ENCODE data around the gene PTPRD. TPM values are rescaled to one million over a fixed set of nuclear protein-coding genes. Genes with fewer than 3 reads are reported as not detected.

PTPRD gene
- total and polyA plus RNA-seq, 2 experiments from 2014 or later: 11.5 to 58.0 TPM

DNA sequence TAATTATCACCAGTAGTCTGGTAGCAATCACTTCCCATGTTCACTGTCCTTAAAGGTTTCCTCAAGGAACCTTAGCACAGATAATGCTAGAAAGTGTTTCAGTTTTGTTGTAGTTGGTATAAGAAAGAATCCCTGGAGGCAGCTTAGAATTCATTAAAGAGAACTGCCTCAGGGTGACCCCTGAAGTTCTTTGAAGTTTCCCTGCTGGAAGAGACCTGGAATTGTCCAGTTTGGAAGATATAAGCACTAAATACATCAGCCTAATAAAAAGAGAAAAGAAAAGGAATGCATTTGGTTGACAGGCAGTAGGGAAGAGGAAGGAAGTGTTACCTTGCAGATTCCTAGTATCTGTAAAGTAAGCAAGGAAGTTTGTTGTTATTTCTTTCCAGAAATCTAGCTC lies 1813.6 kb downstream of the PTPRD start:
- H3K27ac ChIP-seq (ENCODE audit: low read depth): 0 out of 2 replicates have a peak overlapping the region, but pooled peaks have one; percentile 23

More for the DNA sequence above, 1813.6 kb downstream of the PTPRD start:
- H3K4me3 Mint-ChIP-seq: no peak overlapping the region
- no peaks in the 10 kb centered on the region for H3K36me3 Mint-ChIP-seq (ENCODE audit: low read depth)
- Histone ChIP-seq H3K27me3 (ENCODE audit: insufficient read depth) (no peaks in the 10 kb centered on the region), H3K9me2 (ENCODE audit: insufficient read depth) (no peaks in the 10 kb centered on the region), H3F3A (replicated peaks; ENCODE audit: low read depth) (no peaks in the 10 kb centered on the region), H3K4me3 (no peak overlapping the region), H3K4me2 (no peak overlapping the region), H3K4me1 (ENCODE audit: insufficient read depth) (peaks cover 11% of the 10 kb centered on the region), H4K20me1 (replicated peaks; ENCODE audit: insufficient read depth) (no peaks in the 10 kb centered on the region), H3K36me3 (ENCODE audit: insufficient read depth) (no peaks in the 10 kb centered on the region; the same call in 1 of the 2 replicates), H3K79me2 (replicated peaks; ENCODE audit: insufficient read depth) (no peaks in the 10 kb centered on the region), H2AFZ (no peak overlapping the region)
- H3K27ac Mint-ChIP-seq: no peak overlapping the region; the same call in 1 of the 2 replicates
- H3K4me1 Mint-ChIP-seq: peaks cover 21% of the 10 kb centered on the region
- DNase-seq (ENCODE audit: low spot score): peak; percentile 30
- H3K27me3 Mint-ChIP-seq (ENCODE audit: insufficient read depth, low read depth, poor library complexity): no peaks in the 10 kb centered on the region
- no peak for TF ChIP-seq EZH2phosphoT487 (IDR thresholded peaks at IDR 0.05; ENCODE audit: unreplicated experiment)
- no peak for TF ChIP-seq ZNF114 (CRISPR knock-in tag; IDR thresholded peaks at IDR 0.05)
- TF ChIP-seq, protein P1, sequence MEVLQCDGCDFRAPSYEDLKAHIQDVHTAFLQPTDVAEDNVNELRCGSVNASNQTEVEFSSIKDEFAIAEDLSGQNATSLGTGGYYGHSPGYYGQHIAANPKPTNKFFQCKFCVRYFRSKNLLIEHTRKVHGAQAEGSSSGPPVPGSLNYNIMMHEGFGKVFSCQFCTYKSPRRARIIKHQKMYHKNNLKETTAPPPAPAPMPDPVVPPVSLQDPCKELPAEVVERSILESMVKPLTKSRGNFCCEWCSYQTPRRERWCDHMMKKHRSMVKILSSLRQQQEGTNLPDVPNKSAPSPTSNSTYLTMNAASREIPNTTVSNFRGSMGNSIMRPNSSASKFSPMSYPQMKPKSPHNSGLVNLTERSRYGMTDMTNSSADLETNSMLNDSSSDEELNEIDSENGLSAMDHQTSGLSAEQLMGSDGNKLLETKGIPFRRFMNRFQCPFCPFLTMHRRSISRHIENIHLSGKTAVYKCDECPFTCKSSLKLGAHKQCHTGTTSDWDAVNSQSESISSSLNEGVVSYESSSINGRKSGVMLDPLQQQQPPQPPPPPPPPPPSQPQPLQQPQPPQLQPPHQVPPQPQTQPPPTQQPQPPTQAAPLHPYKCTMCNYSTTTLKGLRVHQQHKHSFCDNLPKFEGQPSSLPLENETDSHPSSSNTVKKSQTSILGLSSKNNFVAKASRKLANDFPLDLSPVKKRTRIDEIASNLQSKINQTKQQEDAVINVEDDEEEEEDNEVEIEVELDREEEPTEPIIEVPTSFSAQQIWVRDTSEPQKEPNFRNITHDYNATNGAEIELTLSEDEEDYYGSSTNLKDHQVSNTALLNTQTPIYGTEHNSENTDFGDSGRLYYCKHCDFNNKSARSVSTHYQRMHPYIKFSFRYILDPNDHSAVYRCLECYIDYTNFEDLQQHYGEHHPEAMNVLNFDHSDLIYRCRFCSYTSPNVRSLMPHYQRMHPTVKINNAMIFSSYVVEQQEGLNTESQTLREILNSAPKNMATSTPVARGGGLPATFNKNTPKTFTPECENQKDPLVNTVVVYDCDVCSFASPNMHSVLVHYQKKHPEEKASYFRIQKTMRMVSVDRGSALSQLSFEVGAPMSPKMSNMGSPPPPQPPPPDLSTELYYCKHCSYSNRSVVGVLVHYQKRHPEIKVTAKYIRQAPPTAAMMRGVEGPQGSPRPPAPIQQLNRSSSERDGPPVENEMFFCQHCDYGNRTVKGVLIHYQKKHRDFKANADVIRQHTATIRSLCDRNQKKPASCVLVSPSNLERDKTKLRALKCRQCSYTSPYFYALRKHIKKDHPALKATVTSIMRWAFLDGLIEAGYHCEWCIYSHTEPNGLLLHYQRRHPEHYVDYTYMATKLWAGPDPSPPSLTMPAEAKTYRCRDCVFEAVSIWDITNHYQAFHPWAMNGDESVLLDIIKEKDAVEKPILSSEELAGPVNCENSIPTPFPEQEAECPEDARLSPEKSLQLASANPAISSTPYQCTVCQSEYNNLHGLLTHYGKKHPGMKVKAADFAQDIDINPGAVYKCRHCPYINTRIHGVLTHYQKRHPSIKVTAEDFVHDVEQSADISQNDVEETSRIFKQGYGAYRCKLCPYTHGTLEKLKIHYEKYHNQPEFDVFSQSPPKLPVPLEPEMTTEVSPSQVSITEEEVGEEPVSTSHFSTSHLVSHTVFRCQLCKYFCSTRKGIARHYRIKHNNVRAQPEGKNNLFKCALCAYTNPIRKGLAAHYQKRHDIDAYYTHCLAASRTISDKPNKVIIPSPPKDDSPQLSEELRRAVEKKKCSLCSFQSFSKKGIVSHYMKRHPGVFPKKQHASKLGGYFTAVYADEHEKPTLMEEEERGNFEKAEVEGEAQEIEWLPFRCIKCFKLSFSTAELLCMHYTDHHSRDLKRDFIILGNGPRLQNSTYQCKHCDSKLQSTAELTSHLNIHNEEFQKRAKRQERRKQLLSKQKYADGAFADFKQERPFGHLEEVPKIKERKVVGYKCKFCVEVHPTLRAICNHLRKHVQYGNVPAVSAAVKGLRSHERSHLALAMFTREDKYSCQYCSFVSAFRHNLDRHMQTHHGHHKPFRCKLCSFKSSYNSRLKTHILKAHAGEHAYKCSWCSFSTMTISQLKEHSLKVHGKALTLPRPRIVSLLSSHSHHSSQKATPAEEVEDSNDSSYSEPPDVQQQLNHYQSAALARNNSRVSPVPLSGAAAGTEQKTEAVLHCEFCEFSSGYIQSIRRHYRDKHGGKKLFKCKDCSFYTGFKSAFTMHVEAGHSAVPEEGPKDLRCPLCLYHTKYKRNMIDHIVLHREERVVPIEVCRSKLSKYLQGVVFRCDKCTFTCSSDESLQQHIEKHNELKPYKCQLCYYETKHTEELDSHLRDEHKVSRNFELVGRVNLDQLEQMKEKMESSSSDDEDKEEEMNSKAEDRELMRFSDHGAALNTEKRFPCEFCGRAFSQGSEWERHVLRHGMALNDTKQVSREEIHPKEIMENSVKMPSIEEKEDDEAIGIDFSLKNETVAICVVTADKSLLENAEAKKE (CRISPR knock-in tag; IDR thresholded peaks at IDR 0.05): no peak
- no peak for TF ChIP-seq NANOG (IDR thresholded peaks at IDR 0.05; ENCODE audit: borderline replicate concordance)
- no peak for TF ChIP-seq CREB1 (CRISPR knock-in tag; IDR thresholded peaks at IDR 0.05; ENCODE audit: low read depth)
- no peak for TF ChIP-seq ETS1 (IDR thresholded peaks at IDR 0.05)
- TF ChIP-seq EZH2 (IDR thresholded peaks at IDR 0.05; ENCODE audit: low read depth, unreplicated experiment): no peak
- TF ChIP-seq REST (IDR thresholded peaks at IDR 0.05; ENCODE audit: unreplicated experiment): no peak
- TF ChIP-seq STAT1 (IDR thresholded peaks at IDR 0.05; ENCODE audit: unreplicated experiment): no peak
- no peak for TF ChIP-seq ZNF331 (CRISPR knock-in tag; IDR thresholded peaks at IDR 0.05; ENCODE audit: low read depth)
- ATAC-seq: no peak
- H3K9me3 Mint-ChIP-seq: no peaks in the 10 kb centered on the region
